Measurements from ENCODE around the gene PRKCG.
A peak's percentile ranks its signal among the peaks of the same experiment; 100 is the strongest.

Gene PRKCG

DNA sequence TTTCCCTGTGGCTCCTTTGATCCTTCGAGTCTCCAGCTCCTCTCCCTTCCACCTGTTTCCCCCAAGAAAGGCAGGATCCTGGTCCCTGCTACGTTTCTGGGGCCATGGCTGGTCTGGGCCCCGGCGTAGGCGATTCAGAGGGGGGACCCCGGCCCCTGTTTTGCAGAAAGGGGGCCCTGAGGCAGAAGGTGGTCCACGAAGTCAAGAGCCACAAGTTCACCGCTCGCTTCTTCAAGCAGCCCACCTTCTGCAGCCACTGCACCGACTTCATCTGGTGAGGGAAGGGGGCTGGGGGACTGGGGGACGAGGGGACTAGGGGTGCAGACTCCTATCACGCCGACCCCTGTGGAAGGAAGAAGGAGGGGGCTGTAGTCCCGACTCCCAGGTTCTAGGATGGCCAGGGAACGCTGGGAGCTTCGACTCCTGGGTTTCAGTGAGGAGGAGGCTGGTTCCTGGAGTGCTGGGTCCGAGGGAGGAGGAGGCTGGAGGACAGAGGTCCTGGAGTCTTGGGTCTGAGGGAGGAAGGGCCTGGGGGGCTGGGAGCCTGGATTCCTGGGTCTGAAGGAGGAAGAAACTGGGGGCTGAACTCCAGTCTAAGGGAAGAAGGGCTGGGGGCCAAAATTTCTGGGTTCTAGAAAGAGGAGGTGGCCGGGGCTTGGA, 524 bp downstream of the PRKCG start:
- Histone ChIP-seq H3K4me2 (ENCODE audit: insufficient read depth, low read length) (no peak overlapping the region), H3K36me3 (ENCODE audit: insufficient read depth, low read length) (no peaks in the 10 kb centered on the region), H3K4me1 (ENCODE audit: insufficient read depth, low read length) (no peaks in the 10 kb centered on the region), H4K20me1 (ENCODE audit: insufficient read depth, low read length) (no peaks in the 10 kb centered on the region), H3K27me3 (ENCODE audit: insufficient read depth, low read length, poor library complexity) (no peaks in the 10 kb centered on the region), H2AFZ (ENCODE audit: low read depth, low read length) (no peak overlapping the region), H3K9ac (ENCODE audit: low read depth, low read length) (no peak overlapping the region), H3K27ac (ENCODE audit: low read length) (no peak overlapping the region), H3K4me3 (ENCODE audit: low read depth in 1 of 2, low read length in 2 of 2) (no peak overlapping the region), H3K9me3 (ENCODE audit: insufficient read depth, low read length, severe bottlenecking) (no peaks in the 10 kb centered on the region), H3K79me2 (ENCODE audit: insufficient read depth, low read length) (no peaks in the 10 kb centered on the region)
- TF ChIP-seq EZH2 (IDR thresholded peaks at IDR 0.05; ENCODE audit: borderline replicate concordance, low read depth, low read length, severe bottlenecking) = no peak
- TF ChIP-seq, protein P1, sequence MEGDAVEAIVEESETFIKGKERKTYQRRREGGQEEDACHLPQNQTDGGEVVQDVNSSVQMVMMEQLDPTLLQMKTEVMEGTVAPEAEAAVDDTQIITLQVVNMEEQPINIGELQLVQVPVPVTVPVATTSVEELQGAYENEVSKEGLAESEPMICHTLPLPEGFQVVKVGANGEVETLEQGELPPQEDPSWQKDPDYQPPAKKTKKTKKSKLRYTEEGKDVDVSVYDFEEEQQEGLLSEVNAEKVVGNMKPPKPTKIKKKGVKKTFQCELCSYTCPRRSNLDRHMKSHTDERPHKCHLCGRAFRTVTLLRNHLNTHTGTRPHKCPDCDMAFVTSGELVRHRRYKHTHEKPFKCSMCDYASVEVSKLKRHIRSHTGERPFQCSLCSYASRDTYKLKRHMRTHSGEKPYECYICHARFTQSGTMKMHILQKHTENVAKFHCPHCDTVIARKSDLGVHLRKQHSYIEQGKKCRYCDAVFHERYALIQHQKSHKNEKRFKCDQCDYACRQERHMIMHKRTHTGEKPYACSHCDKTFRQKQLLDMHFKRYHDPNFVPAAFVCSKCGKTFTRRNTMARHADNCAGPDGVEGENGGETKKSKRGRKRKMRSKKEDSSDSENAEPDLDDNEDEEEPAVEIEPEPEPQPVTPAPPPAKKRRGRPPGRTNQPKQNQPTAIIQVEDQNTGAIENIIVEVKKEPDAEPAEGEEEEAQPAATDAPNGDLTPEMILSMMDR (IDR thresholded peaks at IDR 0.05; ENCODE audit: borderline replicate concordance, extremely low read depth, low read length, poor library complexity, severe bottlenecking) = no peak
- ATAC-seq (ENCODE audit: insufficient read depth, low read depth) (no peak), DNase-seq (no peak)

DNA sequence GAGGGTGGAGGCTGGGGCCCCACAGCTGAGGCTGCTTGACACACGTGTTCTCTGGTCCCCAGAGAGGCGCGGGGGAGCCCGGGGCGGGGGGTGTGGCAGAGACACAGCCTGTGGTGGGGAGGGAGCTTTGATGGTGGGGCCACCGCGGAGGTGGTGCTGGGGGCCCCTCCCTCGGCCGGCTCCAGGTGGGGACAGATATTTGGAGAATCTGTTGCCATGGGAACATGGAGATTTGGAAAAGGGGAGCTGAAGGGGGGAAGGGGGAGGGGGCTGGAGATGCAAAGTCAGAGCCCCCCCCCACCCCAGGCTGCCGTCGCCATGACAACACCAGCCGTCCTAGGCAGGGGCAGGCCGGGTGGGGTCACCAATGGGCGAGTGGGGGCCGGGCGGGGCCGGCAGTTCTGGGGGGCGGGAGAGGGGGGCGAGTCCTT, 1.2 kb downstream of the PRKCG start:
- Histone ChIP-seq H3K9ac (ENCODE audit: low read depth, low read length) (no peak overlapping the region), H3K4me2 (ENCODE audit: insufficient read depth, low read length) (no peak overlapping the region)
- TF ChIP-seq, protein P1 (IDR thresholded peaks at IDR 0.05; ENCODE audit: borderline replicate concordance, extremely low read depth, low read length, poor library complexity, severe bottlenecking) = no peak
- TF ChIP-seq EZH2 (IDR thresholded peaks at IDR 0.05; ENCODE audit: borderline replicate concordance, low read depth, low read length, severe bottlenecking) = no peak

GRCh38 chr19:53883741-53884140, 1.7 kb downstream of the PRKCG start:
- DNase-seq = no peak
- H3K27ac ChIP-seq (ENCODE audit: low read length) = no peak overlapping the region
- H3K4me2 ChIP-seq (ENCODE audit: insufficient read depth, low read length) = no peak overlapping the region
- no peak for ATAC-seq (ENCODE audit: insufficient read depth, low read depth)
- no peaks in the 10 kb centered on the region for H3K36me3 ChIP-seq (ENCODE audit: insufficient read depth, low read length)
- no peaks in the 10 kb centered on the region for H3K27me3 ChIP-seq (ENCODE audit: insufficient read depth, low read length, poor library complexity)
- no peak overlapping the region for H2AFZ ChIP-seq (ENCODE audit: low read depth, low read length)
- no peaks in the 10 kb centered on the region for H4K20me1 ChIP-seq (ENCODE audit: insufficient read depth, low read length)
- no peaks in the 10 kb centered on the region for H3K79me2 ChIP-seq (ENCODE audit: insufficient read depth, low read length)
- no peak for TF ChIP-seq EZH2 (IDR thresholded peaks at IDR 0.05; ENCODE audit: borderline replicate concordance, low read depth, low read length, severe bottlenecking)
- TF ChIP-seq, protein P1 (IDR thresholded peaks at IDR 0.05; ENCODE audit: borderline replicate concordance, extremely low read depth, low read length, poor library complexity, severe bottlenecking) = no peak
- H3K4me3 ChIP-seq (ENCODE audit: low read depth in 1 of 2, low read length in 2 of 2) = no peak overlapping the region
- H3K4me1 ChIP-seq (ENCODE audit: insufficient read depth, low read length) = no peaks in the 10 kb centered on the region
- H3K9me3 ChIP-seq (ENCODE audit: insufficient read depth, low read length, severe bottlenecking) = no peaks in the 10 kb centered on the region
- H3K9ac ChIP-seq (ENCODE audit: low read depth, low read length) = no peak overlapping the region

More for the DNA sequence above, 1.2 kb downstream of the PRKCG start:
- ATAC-seq (ENCODE audit: insufficient read depth, low read depth) (no peak), DNase-seq (peak; percentile 17)
- no peak overlapping the region for H3K4me3 ChIP-seq (ENCODE audit: low read depth in 1 of 2, low read length in 2 of 2)
- no peak overlapping the region for H3K27ac ChIP-seq (ENCODE audit: low read length)
- no peaks in the 10 kb centered on the region for H4K20me1 ChIP-seq (ENCODE audit: insufficient read depth, low read length)
- H3K36me3 ChIP-seq (ENCODE audit: insufficient read depth, low read length) = no peaks in the 10 kb centered on the region
- no peaks in the 10 kb centered on the region for H3K27me3 ChIP-seq (ENCODE audit: insufficient read depth, low read length, poor library complexity)
- H2AFZ ChIP-seq (ENCODE audit: low read depth, low read length) = no peak overlapping the region
- no peaks in the 10 kb centered on the region for H3K79me2 ChIP-seq (ENCODE audit: insufficient read depth, low read length)
- H3K4me1 ChIP-seq (ENCODE audit: insufficient read depth, low read length) = no peaks in the 10 kb centered on the region
- H3K9me3 ChIP-seq (ENCODE audit: insufficient read depth, low read length, severe bottlenecking) = no peaks in the 10 kb centered on the region
